DOHH2 (cell line): ENCODE data around the gene C3AR1.

Experiments
- CTCF ChIP-seq: fragments of 200-600 bp; sonication (generic); IDR thresholded peaks from one replicate; pipeline ENCODE4 v1.5.1; 2014; ENCODE audit warnings: antibody characterized with exemption, mild to moderate bottlenecking, low read depth, low read length; ENCODE audit not compliant: poor library complexity, severe bottlenecking
- EZH2phosphoT487 ChIP-seq: fragments of 200-600 bp; sonication (generic); IDR thresholded peaks from 2 replicates; pipeline ENCODE4 v1.6.1; 2017; ENCODE audit warnings: borderline replicate concordance, mild to moderate bottlenecking, antibody characterized with exemption, low read length, moderate library complexity, mixed read lengths

- no peak for TF ChIP-seq CTCF
- TF ChIP-seq EZH2phosphoT487, result no peak
Observed at GRCh38 chr12:8040791-8041190, 25.4 kb downstream of the C3AR1 start.
